Stimulated activated CD8-positive, alpha-beta memory T cell treated with anti-CD3 and anti-CD28 coated beads, Interleukin-12 subunit alpha, Interleukin-12 subunit beta, amount 100 ng/mL, for 4 hours (primary cell): ENCODE data around the gene ZDBF2.
"Not testable (repeated sequence)": the region's sequence is repeated elsewhere in the genome, so short reads cannot be mapped to it uniquely, and the experiment has no call there.

ENCODE experiments used
- DNase-seq: peaks from one replicate; pipeline ENCODE4 v3.0.0-alpha.2; 2020; ENCODE audit warnings: low read depth

Gene ZDBF2

GRCh38 chr2:206323486-206323885 is 49.0 kb downstream of the ZDBF2 start:
- no peak for DNase-seq

- no peak for DNase-seq
These were observed 50.4 kb downstream of the ZDBF2 start for GRCh38 chr2:206324869-206325268.

DNA sequence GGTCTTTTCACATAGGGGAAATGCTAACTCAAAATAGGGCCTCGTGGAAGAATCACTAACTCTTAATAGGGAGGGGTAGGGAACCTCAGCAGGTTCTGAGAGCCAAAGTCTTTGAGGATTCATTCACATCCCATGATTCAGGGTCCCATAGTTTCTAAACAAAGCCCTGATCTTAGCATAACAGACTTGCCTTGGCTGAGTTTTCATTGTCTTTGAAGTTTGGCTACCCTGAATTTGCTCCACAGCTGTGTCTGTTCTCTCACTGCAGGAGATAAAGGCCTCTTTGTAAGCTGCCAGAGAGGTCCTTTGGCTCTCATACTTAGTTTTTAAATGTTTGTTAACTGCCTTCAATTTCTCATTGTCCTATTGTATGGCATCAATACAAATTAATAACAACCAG is 54.5 kb downstream of the ZDBF2 start:
- no peak for DNase-seq

GRCh38 chr2:206336861-206337260 is 62.4 kb downstream of the ZDBF2 start:
- no peak for DNase-seq

- DNase-seq, result no peak
These were observed 63.5 kb downstream of the ZDBF2 start for GRCh38 chr2:206337956-206338355.

- DNase-seq, result no peak
These were observed 66.9 kb downstream of the ZDBF2 start for GRCh38 chr2:206341396-206341795.

DNA sequence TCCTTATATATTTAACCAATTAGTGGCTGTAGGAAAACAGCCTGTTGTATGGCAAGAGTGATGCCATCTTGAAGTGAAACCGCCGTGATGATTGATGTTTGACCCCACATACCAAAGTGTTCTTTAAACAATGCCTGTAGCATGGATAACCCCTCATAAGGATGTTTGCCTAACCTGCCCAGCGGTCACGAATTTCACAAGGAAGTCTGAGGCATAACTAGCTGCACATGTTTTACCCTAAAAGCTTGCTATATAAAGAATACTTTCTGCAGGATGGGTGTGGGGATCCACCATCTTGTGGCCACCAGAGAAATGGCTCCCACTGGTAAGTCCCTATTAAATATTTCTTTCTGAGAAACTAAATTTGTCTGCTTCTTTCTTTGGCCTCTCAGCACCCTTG is 68.7 kb downstream of the ZDBF2 start:
- no peak for DNase-seq

DNA sequence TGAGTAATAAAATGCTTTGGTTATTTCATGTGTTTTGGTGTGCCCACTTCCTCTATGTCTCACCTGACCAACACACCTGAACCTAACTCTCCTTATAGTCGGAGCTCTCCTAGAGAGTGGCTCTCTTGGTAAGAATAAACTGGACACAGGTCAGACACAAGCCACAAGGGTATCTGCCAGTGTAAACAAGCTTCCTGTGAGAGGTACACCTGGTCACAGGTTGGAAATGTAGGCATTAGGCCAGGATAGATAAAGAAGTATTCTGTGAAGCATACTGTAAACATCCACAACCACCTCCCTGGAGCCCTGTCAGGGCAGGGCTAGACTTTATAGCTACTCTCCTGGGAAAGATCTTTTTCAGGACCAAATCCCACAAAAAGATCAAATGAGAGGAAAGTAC is 69.4 kb downstream of the ZDBF2 start:
- no peak for DNase-seq

GRCh38 chr2:206345606-206346005 is 71.1 kb downstream of the ZDBF2 start:
- DNase-seq, result no peak

- DNase-seq, result no peak
These were observed 74.9 kb downstream of the ZDBF2 start for GRCh38 chr2:206349375-206349774.

- DNase-seq, result no peak
These were observed 78.1 kb downstream of the ZDBF2 start for GRCh38 chr2:206352571-206352970.

DNA sequence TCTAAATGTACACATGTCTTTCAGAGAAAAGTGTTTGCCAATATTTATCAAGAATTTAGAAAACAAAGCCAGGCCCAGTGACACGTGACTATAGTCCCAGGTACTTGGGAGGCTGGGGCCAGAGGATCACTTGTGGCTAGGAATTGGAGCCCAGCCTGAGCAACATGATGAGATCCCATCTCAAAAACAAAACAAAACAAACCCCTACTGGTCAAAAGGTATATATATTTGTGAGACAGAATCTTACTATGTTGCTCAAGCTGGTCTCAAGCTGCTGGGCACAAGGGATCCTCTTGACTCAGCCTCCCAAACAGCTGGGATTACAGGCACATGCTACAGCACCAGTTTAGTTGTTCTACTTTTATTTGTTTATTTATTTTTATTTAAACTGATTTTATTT is 79.2 kb downstream of the ZDBF2 start:
- DNase-seq, result no peak

- no peak for DNase-seq
These were observed 79.7 kb downstream of the ZDBF2 start for GRCh38 chr2:206354129-206354528.

GRCh38 chr2:206356840-206357239 is 82.4 kb downstream of the ZDBF2 start:
- not testable (repeated sequence) for DNase-seq

GRCh38 chr2:206360840-206361239 is 86.4 kb downstream of the ZDBF2 start:
- not testable (repeated sequence) for DNase-seq

DNA sequence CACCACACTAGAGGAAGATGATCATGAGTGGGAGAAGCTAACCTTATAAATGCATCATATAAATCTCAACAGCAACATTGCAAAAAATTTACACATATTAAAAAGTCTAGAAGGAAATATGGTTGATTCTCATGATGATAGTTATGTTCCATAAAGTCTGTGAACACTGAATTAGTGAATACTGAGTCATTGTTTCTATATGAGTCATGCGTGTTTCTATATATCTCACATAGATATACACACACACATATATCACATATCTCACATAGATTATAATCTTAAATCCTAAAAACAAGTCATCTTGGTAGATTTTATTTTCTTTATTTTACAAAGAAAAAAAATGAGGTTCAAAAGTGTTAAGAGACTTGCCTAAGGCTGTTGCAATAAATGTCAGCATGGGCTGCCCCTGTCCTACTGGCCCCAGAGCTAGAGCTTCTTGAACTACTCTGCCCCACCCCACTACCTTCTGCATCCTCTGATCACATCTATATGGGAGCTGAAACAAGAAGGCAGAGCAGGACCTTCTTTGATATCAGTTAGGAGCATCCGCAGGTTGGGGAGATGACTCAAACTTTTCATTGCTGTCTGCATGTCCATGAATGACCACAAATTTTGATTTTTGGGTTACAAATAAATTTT is 87.1 kb downstream of the ZDBF2 start:
- DNase-seq, result no peak
